GM20431 (cell line): ENCODE measurements around the gene UST.
"Not testable (repeated sequence)": the region's sequence is repeated elsewhere in the genome, so short reads cannot be mapped to it uniquely, and the experiment has no call there.

Experiments
- in situ Hi-C: fragments of 300-500 bp; cut with MseI, MboI; formaldehyde crosslinking; loops from one replicate; pipeline ENCODE4 v1.15.0; 2020; ENCODE audit warnings: low sequenced_read_pairs; ENCODE audit not compliant: unreplicated experiment

UST gene

GRCh38 chr6:148855744-148856143 is 108.9 kb downstream of the UST start:
- in situ Hi-C loops, result no loop called here

- in situ Hi-C loops, result no loop called here
These were observed 111.1 kb downstream of the UST start for GRCh38 chr6:148857798-148858390.

GRCh38 chr6:148864132-148864531 is 117.3 kb downstream of the UST start:
- in situ Hi-C loops, result not testable (repeated sequence)

GRCh38 chr6:148864941-148865340 is 118.1 kb downstream of the UST start:
- in situ Hi-C loops, result no loop called here

GRCh38 chr6:148866657-148867268 is 119.9 kb downstream of the UST start:
- in situ Hi-C loops, result no loop called here

- in situ Hi-C loops, result no loop called here
These were observed 121.0 kb downstream of the UST start for GRCh38 chr6:148867862-148868261.

GRCh38 chr6:148868314-148868713 is 121.5 kb downstream of the UST start:
- in situ Hi-C loops, result no loop called here

- in situ Hi-C loops, result no loop called here
These were observed 122.1 kb downstream of the UST start for GRCh38 chr6:148868901-148869300.

GRCh38 chr6:148869585-148869984 is 122.8 kb downstream of the UST start:
- in situ Hi-C loops, result no loop called here

- in situ Hi-C loops, result no loop called here
These were observed 126.3 kb downstream of the UST start for GRCh38 chr6:148873154-148873553.

- in situ Hi-C loops, result no loop called here
These were observed 127.0 kb downstream of the UST start for GRCh38 chr6:148873868-148874267.

- in situ Hi-C loops, result no loop called here
These were observed 128.0 kb downstream of the UST start for GRCh38 chr6:148874698-148875293.

- in situ Hi-C loops, result no loop called here
These were observed 131.9 kb downstream of the UST start for GRCh38 chr6:148878683-148879082.

- in situ Hi-C loops, result not testable (repeated sequence)
These were observed 133.9 kb downstream of the UST start for GRCh38 chr6:148880742-148881141.

GRCh38 chr6:148881593-148882311 is 134.9 kb downstream of the UST start:
- in situ Hi-C loops, result no loop called here

GRCh38 chr6:148883270-148883669 is 136.4 kb downstream of the UST start:
- in situ Hi-C loops, result no loop called here

GRCh38 chr6:148884461-148884860 is 137.6 kb downstream of the UST start:
- in situ Hi-C loops, result no loop called here

GRCh38 chr6:148885136-148885865 is 138.5 kb downstream of the UST start:
- in situ Hi-C loops, result no loop called here

- in situ Hi-C loops, result no loop called here
These were observed 139.4 kb downstream of the UST start for GRCh38 chr6:148885925-148886845.
